H1 (cell line): ENCODE data around the gene KIAA1671. TPM values are rescaled to one million over a fixed set of nuclear protein-coding genes. Genes with fewer than 3 reads are reported as not detected.

Experiments
- CTCF ChIA-PET: fragments of 300-600 bp; sonication (Branson Sonifier 250); formaldehyde crosslinking; loops from one replicate; lab custom pipeline; 2021; ENCODE audit not compliant: partially characterized antibody; lab: Charles Lee
- POLR2A ChIA-PET: fragments of 300-600 bp; sonication (Branson Sonifier 250); formaldehyde crosslinking; loops from one replicate; lab custom pipeline; 2021; ENCODE audit warnings: inconsistent platforms; ENCODE audit not compliant: partially characterized antibody; lab: Charles Lee
- DNase-seq, 2 experiments: peaks; one replicate each; pipeline versions ENCODE4 v3.0.0 to v3.0.0-alpha.2; 2010 to 2022; ENCODE audit warnings: low spot score in 2 of 2, low read depth in 1 of 2, mixed read lengths in 1 of 2
- FAIRE-seq: peaks from 2 replicates; lab custom pipeline; 2011; peaks lifted over from hg19 to GRCh38; lab: Jason Lieb, UNC
- H2AFZ ChIP-seq: 2 replicates; pipeline ENCODE4 v1.8.1; 2012; ENCODE audit warnings: low read length, inconsistent platforms
- H2AK5ac ChIP-seq: 2 replicates; pipeline ENCODE4 v1.6.1; 2013; ENCODE audit warnings: low read depth, low read length
- H2BK120ac ChIP-seq: replicated peaks from 2 replicates; pipeline ENCODE3; 2013; ENCODE audit warnings: low read depth, low read length, inconsistent platforms
- H2BK12ac ChIP-seq: 2 replicates; pipeline ENCODE4 v1.6.1; 2013; ENCODE audit warnings: low read depth, low read length
- H2BK15ac ChIP-seq: 2 replicates; pipeline ENCODE4 v1.6.1; 2013; ENCODE audit warnings: low read length
- H2BK20ac ChIP-seq: 2 replicates; pipeline ENCODE4 v1.6.1; 2013; ENCODE audit warnings: low read length
- H2BK5ac ChIP-seq: 2 replicates; pipeline ENCODE4 v1.6.1; 2013; ENCODE audit warnings: low read depth, low read length
- H3K14ac ChIP-seq: 2 replicates; pipeline ENCODE4 v1.6.1; 2013; ENCODE audit warnings: inconsistent platforms; ENCODE audit not compliant: insufficient read length
- H3K18ac ChIP-seq: 2 replicates; pipeline ENCODE4 v1.6.1; 2013; ENCODE audit warnings: low read length; ENCODE audit errors: extremely low read depth
- H3K23ac ChIP-seq: 2 replicates; pipeline ENCODE4 v1.6.1; 2013; ENCODE audit warnings: inconsistent platforms; ENCODE audit not compliant: insufficient read length
- H3K23me2 ChIP-seq: 2 replicates; pipeline ENCODE4 v1.6.1; 2013; ENCODE audit warnings: low read depth, low read length
- H3K27ac ChIP-seq: 2 replicates; pipeline ENCODE4 v1.6.1; 2011; ENCODE audit warnings: low read depth, low read length, inconsistent platforms
- H3K27me3 ChIP-seq, 4 experiments: replicated peaks in 1 of 4; 1 replicate in 1 of 4; 2 replicates in 3 of 4; pipeline versions ENCODE4 v1.6.1 to v1.8.1; 2011 to 2013; ENCODE audit warnings: low read length in 3 of 4, mild to moderate bottlenecking in 3 of 4, inconsistent platforms in 2 of 4, mixed read lengths in 2 of 4, moderate library complexity in 1 of 4; ENCODE audit not compliant: control insufficient read depth in 3 of 4, insufficient read depth in 3 of 4; ENCODE audit errors: extremely low read depth in 1 of 4
- H3K36me3 ChIP-seq, 4 experiments: 2 replicates each; pipeline versions ENCODE4 v1.6.1 to v1.8.1; 2011 to 2013; ENCODE audit warnings: mild to moderate bottlenecking in 4 of 4, low read length in 3 of 4, moderate library complexity in 2 of 4, control low read depth in 1 of 4, inconsistent platforms in 1 of 4; ENCODE audit not compliant: insufficient read depth in 4 of 4, control insufficient read depth in 2 of 4
- H3K4ac ChIP-seq: replicated peaks from 2 replicates; pipeline ENCODE3; 2013; ENCODE audit warnings: low read length, low read depth, mixed read lengths, inconsistent platforms; ENCODE audit not compliant: insufficient read length
- H3K4me1 ChIP-seq, 4 experiments: replicated peaks in 1 of 4; 1 replicate in 1 of 4; 2 replicates in 3 of 4; pipeline versions ENCODE4 v1.6.1 to v1.8.1; 2011 to 2013; ENCODE audit warnings: low read length in 3 of 4, inconsistent platforms in 2 of 4, mixed read lengths in 1 of 4; ENCODE audit not compliant: insufficient read depth in 4 of 4, control insufficient read depth in 3 of 4
- H3K4me2 ChIP-seq, 2 experiments: 2 replicates each; pipeline versions ENCODE4 v1.6.1 to v1.8.1; 2011 to 2013; ENCODE audit warnings: low read depth in 2 of 2, low read length in 2 of 2, control low read depth in 1 of 2, inconsistent platforms in 1 of 2, mild to moderate bottlenecking in 1 of 2; ENCODE audit not compliant: insufficient read depth in 1 of 2
- H3K4me3 ChIP-seq, 4 experiments: fragments of 200-600, 300-600 bp in 1 of 4; sonication (generic), shearing (Covaris generic), sonication (Bioruptor Twin) in 1 of 4; 2 replicates each; pipeline versions ENCODE4 v1.5.1 to v1.8.1; 2011 to 2016; ENCODE audit warnings: low read length in 4 of 4, low read depth in 3 of 4, control low read depth in 2 of 4, inconsistent platforms in 2 of 4, mild to moderate bottlenecking in 2 of 4, mixed read lengths in 1 of 4, moderate library complexity in 1 of 4; ENCODE audit not compliant: insufficient read depth in 2 of 4; ENCODE audit errors: extremely low read depth in 1 of 4
- H3K56ac ChIP-seq: replicated peaks from 2 replicates; pipeline ENCODE3; 2013; ENCODE audit warnings: low read depth, mild to moderate bottlenecking, mixed read lengths, low read length, inconsistent platforms; ENCODE audit not compliant: insufficient read length
- H3K79me1 ChIP-seq: 2 replicates; pipeline ENCODE4 v1.6.1; 2013; ENCODE audit warnings: low read depth, low read length, control low read depth
- H3K79me2 ChIP-seq, 2 experiments: 2 replicates each; pipeline versions ENCODE4 v1.6.1 to v1.8.1; 2012 to 2013; ENCODE audit warnings: low read length in 2 of 2, mild to moderate bottlenecking in 2 of 2, inconsistent platforms in 1 of 2; ENCODE audit not compliant: insufficient read depth in 2 of 2, control insufficient read depth in 1 of 2
- H3K9ac ChIP-seq, 4 experiments: replicated peaks in 1 of 4; 1 replicate in 1 of 4; 2 replicates in 3 of 4; pipeline versions ENCODE4 v1.6.1 to v1.8.1; 2011 to 2013; ENCODE audit warnings: low read depth in 3 of 4, low read length in 3 of 4, control low read depth in 2 of 4, mild to moderate bottlenecking in 2 of 4, moderate library complexity in 2 of 4, inconsistent platforms in 1 of 4; ENCODE audit errors: extremely low read depth in 1 of 4
- H3K9me3 ChIP-seq, 2 experiments: 2 replicates each; pipeline versions ENCODE4 v1.6.1 to v1.8.1; 2012 to 2013; ENCODE audit warnings: mild to moderate bottlenecking in 2 of 2, moderate library complexity in 2 of 2, control low read depth in 1 of 2, inconsistent platforms in 1 of 2, low read depth in 1 of 2, low read length in 1 of 2, mixed read lengths in 1 of 2; ENCODE audit not compliant: insufficient read depth in 2 of 2
- H4K20me1 ChIP-seq, 2 experiments: replicated peaks in 1 of 2; 2 replicates each; pipeline versions ENCODE3 to v1.8.1; 2011 to 2013; ENCODE audit warnings: inconsistent platforms in 2 of 2, low read length in 2 of 2, mild to moderate bottlenecking in 1 of 2; ENCODE audit not compliant: insufficient read depth in 2 of 2, control insufficient read depth in 1 of 2
- H4K5ac ChIP-seq: 2 replicates; pipeline ENCODE4 v1.6.1; 2013; ENCODE audit warnings: low read length, low read depth, mixed read lengths, inconsistent platforms; ENCODE audit not compliant: insufficient read length
- H4K8ac ChIP-seq: 2 replicates; pipeline ENCODE4 v1.8.0; 2013; ENCODE audit warnings: mild to moderate bottlenecking, moderate library complexity, low read length, inconsistent platforms; ENCODE audit not compliant: insufficient read depth; ENCODE audit errors: extremely low read depth
- H4K91ac ChIP-seq: replicated peaks from 2 replicates; pipeline ENCODE3; 2013; ENCODE audit warnings: low read length, mixed read lengths, inconsistent platforms; ENCODE audit not compliant: insufficient read length
- BRCA1 ChIP-seq: IDR thresholded peaks from 2 replicates; pipeline ENCODE4 v1.6.1; 2012; ENCODE audit warnings: low read depth, low read length, improper control_type of control experiment
- CEBPB ChIP-seq: IDR thresholded peaks from 2 replicates; pipeline ENCODE4 v1.6.1; 2012; ENCODE audit warnings: low read depth, low read length
- CTBP2 ChIP-seq: IDR thresholded peaks from 2 replicates; pipeline ENCODE4 v1.7.0; 2011; ENCODE audit warnings: borderline replicate concordance, mild to moderate bottlenecking, moderate library complexity, mixed read lengths, low read length; ENCODE audit not compliant: insufficient read depth, insufficient read length
- KDM1A ChIP-seq: fragments of 200-600, 300-600 bp; sonication (generic); IDR thresholded peaks from 2 replicates; pipeline ENCODE4 v1.7.1; 2016; ENCODE audit warnings: mild to moderate bottlenecking, low read length, borderline replicate concordance
- SP2 ChIP-seq: IDR thresholded peaks from 2 replicates; pipeline ENCODE4 v1.6.1; 2012; ENCODE audit warnings: mild to moderate bottlenecking, low read length, inconsistent platforms
- SP4 ChIP-seq: IDR thresholded peaks from 2 replicates; pipeline ENCODE4 v1.6.1; 2012; ENCODE audit warnings: low read length, inconsistent platforms
- WGBS, 2 experiments: shearing (Covaris generic) in 1 of 2; methylation state at CpG; one replicate each; pipeline versions ENCODE4 v1.1.6 to v1.1.7; 2013 to 2015; ENCODE audit warnings: low lambda C conversion rate in 2 of 2, mixed read lengths in 2 of 2, inconsistent platforms in 1 of 2, low coverage in 1 of 2, missing lambda C conversion rate in 1 of 2; ENCODE audit not compliant: insufficient replicate concordance in 2 of 2, insufficient coverage in 1 of 2, insufficient read length in 1 of 2; ENCODE audit errors: extremely low coverage in 1 of 2, missing lambda C conversion rate in 1 of 2; 5-methylcytosine and 5-hydroxymethylcytosine counted together
- polyA plus RNA-seq, 7 experiments: library from polyadenylated mRNA; depleted of rRNA in 3 of 7; stranded (reverse) in 5 of 7; unstranded in 2 of 7; fragments of >200 nt in 5 of 7; fragments of 200-250 nt in 2 of 7; gene quantifications; 1 replicate in 5 of 7; 2 replicates in 1 of 7; 4 replicates in 1 of 7; pipeline versions ENCODE4 v1.2.1 to v1.2.3, GENCODE V29; 2011 to 2013; ENCODE audit warnings: missing spikeins in 2 of 7, mixed read lengths in 2 of 7
- total RNA-seq: library from RNA; stranded (reverse); fragmentation: NEBNext Ultra II Directional; extraction: Animal tissue kit (Norgen Biotek cat#: 25700); gene quantifications from 2 replicates; pipeline ENCODE4 v1.2.1, GENCODE V29; 2021

The KIAA1671 gene
- total and polyA plus RNA-seq, 2 of the 8 experiments (the other 6 are each of a cell fraction or from before 2014, with no cell fraction given), result 6.4 to 23.9 TPM

GRCh38 chr22:25125693-25126357 is 173.3 kb downstream of the KIAA1671 start:
- no peak overlapping the region for H4K5ac ChIP-seq
- H3K27ac ChIP-seq, result no peak overlapping the region
- H3K79me1 ChIP-seq, result peaks cover 2% of the 10 kb centered on the region; the same call in 1 of the 2 replicates
- ChIA-PET CTCF (interaction anchor here (0.6 to 3.3 kb wide), 8 partner anchors 11 to 267 kb away, joined by 3 to 18 read pairs (median 3); no protein-coding TSS in a partner anchor), POLR2A (no interaction called here)
- no peak overlapping the region for H3K4me3 ChIP-seq
- H2BK15ac ChIP-seq, result no peak overlapping the region
- peaks cover 3 to 7% of the 10 kb centered on the region in 2 experiments for H4K20me1 ChIP-seq
- no peaks in the 10 kb centered on the region; a peak in 1 of 4 replicates for H3K79me2 ChIP-seq
- no peak overlapping the region for H3K4ac ChIP-seq
- H2AK5ac ChIP-seq, result no peak overlapping the region; the same call in 1 of the 2 replicates
- no peak overlapping the region for H2AFZ ChIP-seq
- no peak overlapping the region for H2BK5ac ChIP-seq
- FAIRE-seq (no peak), DNase-seq (no peak)
- no peaks in the 10 kb centered on the region; a peak in 1 of 4 replicates for H3K9me3 ChIP-seq
- peaks cover 0 to 3% (median 0%) of the 10 kb centered on the region in 4 experiments; a peak in 1 of 8 replicates for H3K36me3 ChIP-seq
- no peaks in the 10 kb centered on the region; a peak in 1 of 7 replicates for H3K27me3 ChIP-seq
- no peak for TF ChIP-seq CEBPB
- no peak for TF ChIP-seq KDM1A
- TF ChIP-seq BRCA1, result no peak
- no peak for TF ChIP-seq CTBP2
- no peak for TF ChIP-seq SP4
- TF ChIP-seq SP2, result no peak
- H3K56ac ChIP-seq, result no peak overlapping the region
- 87% methylated on average over 9 of the region's 9 CpGs; no CpG with 5 or more reads in 1 of the 2 experiments for WGBS, 2 experiments
- no peak overlapping the region for H3K23ac ChIP-seq
- H4K8ac ChIP-seq, result no peak overlapping the region
- H3K14ac ChIP-seq, result no peak overlapping the region
- H3K9ac ChIP-seq, result no peak overlapping the region
- H4K91ac ChIP-seq, result no peak overlapping the region
- no peak overlapping the region for H2BK120ac ChIP-seq
- H3K23me2 ChIP-seq, result no peaks in the 10 kb centered on the region
- no peak overlapping the region for H3K18ac ChIP-seq
- peaks cover 0 to 9% (median 6%) of the 10 kb centered on the region in 4 experiments; a peak in 2 of 7 replicates for H3K4me1 ChIP-seq
- no peak overlapping the region for H3K4me2 ChIP-seq
- no peak overlapping the region for H2BK12ac ChIP-seq
- no peak overlapping the region for H2BK20ac ChIP-seq
